ENCODE data around the gene IBSP. TPM values are rescaled to one million over a fixed set of nuclear protein-coding genes. Genes with fewer than 3 reads are reported as not detected.

The IBSP gene, protein sequence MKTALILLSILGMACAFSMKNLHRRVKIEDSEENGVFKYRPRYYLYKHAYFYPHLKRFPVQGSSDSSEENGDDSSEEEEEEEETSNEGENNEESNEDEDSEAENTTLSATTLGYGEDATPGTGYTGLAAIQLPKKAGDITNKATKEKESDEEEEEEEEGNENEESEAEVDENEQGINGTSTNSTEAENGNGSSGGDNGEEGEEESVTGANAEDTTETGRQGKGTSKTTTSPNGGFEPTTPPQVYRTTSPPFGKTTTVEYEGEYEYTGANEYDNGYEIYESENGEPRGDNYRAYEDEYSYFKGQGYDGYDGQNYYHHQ
- total RNA-seq (ENCODE audit: low replicate concordance), result not detected in 2 replicates

- H3K4me3 ChIP-seq (ENCODE audit: low read depth, low read length), result no peak within 1 kb of the TSS
- TF ChIP-seq, protein P1, sequence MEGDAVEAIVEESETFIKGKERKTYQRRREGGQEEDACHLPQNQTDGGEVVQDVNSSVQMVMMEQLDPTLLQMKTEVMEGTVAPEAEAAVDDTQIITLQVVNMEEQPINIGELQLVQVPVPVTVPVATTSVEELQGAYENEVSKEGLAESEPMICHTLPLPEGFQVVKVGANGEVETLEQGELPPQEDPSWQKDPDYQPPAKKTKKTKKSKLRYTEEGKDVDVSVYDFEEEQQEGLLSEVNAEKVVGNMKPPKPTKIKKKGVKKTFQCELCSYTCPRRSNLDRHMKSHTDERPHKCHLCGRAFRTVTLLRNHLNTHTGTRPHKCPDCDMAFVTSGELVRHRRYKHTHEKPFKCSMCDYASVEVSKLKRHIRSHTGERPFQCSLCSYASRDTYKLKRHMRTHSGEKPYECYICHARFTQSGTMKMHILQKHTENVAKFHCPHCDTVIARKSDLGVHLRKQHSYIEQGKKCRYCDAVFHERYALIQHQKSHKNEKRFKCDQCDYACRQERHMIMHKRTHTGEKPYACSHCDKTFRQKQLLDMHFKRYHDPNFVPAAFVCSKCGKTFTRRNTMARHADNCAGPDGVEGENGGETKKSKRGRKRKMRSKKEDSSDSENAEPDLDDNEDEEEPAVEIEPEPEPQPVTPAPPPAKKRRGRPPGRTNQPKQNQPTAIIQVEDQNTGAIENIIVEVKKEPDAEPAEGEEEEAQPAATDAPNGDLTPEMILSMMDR (IDR thresholded peaks at IDR 0.05; ENCODE audit: insufficient read depth, low read length), result no peak
- DNase-seq (ENCODE audit: low read depth), result no peak
Observed at GRCh38 chr4:87799301-87800113, at the start of gene IBSP. Gene IBSP, plus strand, starts transcription at chr4:87799554. Its CDS starts 2,808 bp downstream, at chr4:87802362.

DNA sequence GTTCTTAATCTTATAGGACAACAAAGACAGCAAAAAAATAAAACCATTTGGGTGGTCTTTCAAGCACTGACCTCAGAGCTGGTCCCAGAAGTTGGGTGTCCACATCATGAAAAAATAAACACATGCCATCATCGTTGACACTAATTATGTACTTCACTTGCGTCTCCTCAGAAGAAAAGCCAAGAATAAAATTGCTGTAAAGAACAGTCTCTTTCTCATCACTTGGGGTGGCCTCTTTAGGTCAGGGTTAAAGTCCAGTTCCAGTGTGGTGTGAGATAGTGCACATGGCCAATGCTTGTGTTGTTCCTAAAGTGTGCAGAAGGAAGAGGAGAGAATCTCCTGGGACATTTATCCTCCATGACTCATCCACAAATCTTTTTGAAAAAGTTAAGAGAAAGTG is 49.5 kb upstream of the IBSP start:
- no peak overlapping the region for H3K4me3 ChIP-seq (ENCODE audit: low read depth, low read length)
- no peak for DNase-seq (ENCODE audit: low read depth)
- TF ChIP-seq, protein P1 (IDR thresholded peaks at IDR 0.05; ENCODE audit: insufficient read depth, low read length), result no peak

DNA sequence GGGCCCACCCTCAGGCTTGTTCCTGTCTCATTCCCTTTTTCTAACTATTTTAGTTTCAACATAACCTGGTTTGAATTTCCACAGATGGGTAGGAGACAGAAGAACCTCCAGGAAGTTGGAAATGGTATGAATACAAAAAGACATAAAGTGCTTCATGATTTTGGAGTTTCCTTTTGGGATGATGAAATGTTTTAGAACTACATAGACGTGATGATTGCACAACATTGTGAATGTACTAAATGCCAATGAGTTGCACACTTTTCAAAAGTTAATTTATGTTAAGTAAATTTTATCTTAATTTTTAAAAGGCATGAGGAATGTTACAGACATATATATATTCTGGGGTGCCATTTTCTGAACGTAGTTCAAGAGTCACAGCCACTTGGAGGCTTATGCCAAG is 41.1 kb upstream of the IBSP start:
- TF ChIP-seq, protein P1 (IDR thresholded peaks at IDR 0.05; ENCODE audit: insufficient read depth, low read length), result no peak
- no peak for DNase-seq (ENCODE audit: low read depth)
- H3K4me3 ChIP-seq (ENCODE audit: low read depth, low read length), result no peak overlapping the region

GRCh38 chr4:87762311-87762710 is 37.0 kb upstream of the IBSP start:
- TF ChIP-seq, protein P1 (IDR thresholded peaks at IDR 0.05; ENCODE audit: insufficient read depth, low read length), result no peak
- no peak for DNase-seq (ENCODE audit: low read depth)

GRCh38 chr4:87781569-87781968 is 17.8 kb upstream of the IBSP start:
- H3K4me3 ChIP-seq (ENCODE audit: low read depth, low read length), result no peak overlapping the region
- DNase-seq (ENCODE audit: low read depth), result no peak
- TF ChIP-seq, protein P1 (IDR thresholded peaks at IDR 0.05; ENCODE audit: insufficient read depth, low read length), result no peak

More at GRCh38 chr4:87762311-87762710, 37.0 kb upstream of the IBSP start:
- H3K4me3 ChIP-seq (ENCODE audit: low read depth, low read length), result no peak overlapping the region

DNA sequence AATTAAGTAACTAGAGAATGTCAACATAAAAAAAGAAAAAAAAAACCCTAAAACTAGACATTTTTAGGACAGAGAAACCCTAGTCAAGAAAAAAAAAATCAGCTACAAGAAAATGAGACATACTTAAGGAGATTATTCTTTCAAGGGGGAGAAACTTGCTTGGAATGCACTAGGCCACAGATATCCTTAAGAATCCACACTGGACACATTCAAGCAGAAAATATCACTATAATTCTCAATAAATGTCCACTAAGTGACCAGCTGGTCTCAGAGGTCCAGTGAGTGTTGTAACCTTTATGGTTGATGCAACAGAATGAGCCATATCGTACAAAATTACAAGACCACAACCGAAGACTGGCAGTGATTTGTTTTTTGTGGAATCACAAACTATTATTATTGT is 15.6 kb upstream of the IBSP start:
- H3K4me3 ChIP-seq (ENCODE audit: low read depth, low read length), result no peak overlapping the region
- TF ChIP-seq, protein P1 (IDR thresholded peaks at IDR 0.05; ENCODE audit: insufficient read depth, low read length), result no peak
- no peak for DNase-seq (ENCODE audit: low read depth)
